ENCODE data around the gene CABLES2.

The CABLES2 gene

DNA sequence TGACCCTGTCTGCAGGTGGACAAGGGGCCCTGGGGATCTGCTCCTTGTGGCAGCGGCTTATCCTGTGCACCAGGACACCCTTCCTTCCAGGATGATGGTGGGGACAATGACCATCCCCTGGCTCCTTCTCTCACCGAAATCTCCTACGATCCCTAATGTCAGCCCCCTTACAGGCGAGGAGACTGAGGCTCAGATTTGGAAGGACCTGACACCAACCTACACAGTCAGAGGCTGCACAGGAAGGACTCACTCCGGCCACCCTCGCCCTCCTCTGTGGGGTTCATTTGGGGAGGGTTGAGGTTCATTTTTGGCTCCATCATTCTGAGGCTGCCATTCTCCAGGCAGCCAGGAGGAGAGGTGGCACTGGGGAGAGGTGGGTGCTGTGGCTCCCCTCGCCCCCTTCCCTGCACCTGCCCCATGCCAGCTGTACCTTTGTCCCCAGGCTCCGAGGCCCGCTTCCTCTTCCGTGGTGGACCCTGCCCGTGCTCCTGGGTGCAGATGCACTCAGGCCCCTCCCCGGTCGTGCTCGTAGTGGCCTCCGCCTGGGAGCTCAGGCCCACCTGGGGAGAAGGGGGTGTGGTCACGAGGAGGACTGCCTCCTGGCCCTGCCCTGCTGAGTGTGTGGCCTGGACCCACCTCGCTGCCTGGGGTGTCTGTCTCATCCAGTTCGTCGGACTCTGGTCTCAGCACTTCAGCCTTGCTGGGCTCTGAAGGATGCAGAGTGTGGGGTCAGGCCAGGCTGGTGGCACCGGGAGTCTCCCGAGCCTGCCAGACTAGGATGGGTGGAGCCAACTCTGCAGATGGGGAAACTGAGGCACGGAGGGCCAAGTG is 5.3 kb upstream of the CABLES2 start:
- TF ChIP-seq RAD21 (IDR thresholded peaks at IDR 0.05; ENCODE audit: low read depth) (no peak), EP300 (IDR thresholded peaks at IDR 0.05; ENCODE audit: borderline replicate concordance) (no peak), TCF12 (IDR thresholded peaks at IDR 0.05; ENCODE audit: low read depth) (no peak)
- TF ChIP-seq, protein P1, sequence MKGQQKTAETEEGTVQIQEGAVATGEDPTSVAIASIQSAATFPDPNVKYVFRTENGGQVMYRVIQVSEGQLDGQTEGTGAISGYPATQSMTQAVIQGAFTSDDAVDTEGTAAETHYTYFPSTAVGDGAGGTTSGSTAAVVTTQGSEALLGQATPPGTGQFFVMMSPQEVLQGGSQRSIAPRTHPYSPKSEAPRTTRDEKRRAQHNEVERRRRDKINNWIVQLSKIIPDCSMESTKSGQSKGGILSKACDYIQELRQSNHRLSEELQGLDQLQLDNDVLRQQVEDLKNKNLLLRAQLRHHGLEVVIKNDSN (IDR thresholded peaks at IDR 0.05) = peak; percentile 45; the same call in 1 of the 2 replicates
- TF ChIP-seq, protein P2, sequence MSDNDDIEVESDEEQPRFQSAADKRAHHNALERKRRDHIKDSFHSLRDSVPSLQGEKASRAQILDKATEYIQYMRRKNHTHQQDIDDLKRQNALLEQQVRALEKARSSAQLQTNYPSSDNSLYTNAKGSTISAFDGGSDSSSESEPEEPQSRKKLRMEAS (IDR thresholded peaks at IDR 0.05) = no peak

DNA sequence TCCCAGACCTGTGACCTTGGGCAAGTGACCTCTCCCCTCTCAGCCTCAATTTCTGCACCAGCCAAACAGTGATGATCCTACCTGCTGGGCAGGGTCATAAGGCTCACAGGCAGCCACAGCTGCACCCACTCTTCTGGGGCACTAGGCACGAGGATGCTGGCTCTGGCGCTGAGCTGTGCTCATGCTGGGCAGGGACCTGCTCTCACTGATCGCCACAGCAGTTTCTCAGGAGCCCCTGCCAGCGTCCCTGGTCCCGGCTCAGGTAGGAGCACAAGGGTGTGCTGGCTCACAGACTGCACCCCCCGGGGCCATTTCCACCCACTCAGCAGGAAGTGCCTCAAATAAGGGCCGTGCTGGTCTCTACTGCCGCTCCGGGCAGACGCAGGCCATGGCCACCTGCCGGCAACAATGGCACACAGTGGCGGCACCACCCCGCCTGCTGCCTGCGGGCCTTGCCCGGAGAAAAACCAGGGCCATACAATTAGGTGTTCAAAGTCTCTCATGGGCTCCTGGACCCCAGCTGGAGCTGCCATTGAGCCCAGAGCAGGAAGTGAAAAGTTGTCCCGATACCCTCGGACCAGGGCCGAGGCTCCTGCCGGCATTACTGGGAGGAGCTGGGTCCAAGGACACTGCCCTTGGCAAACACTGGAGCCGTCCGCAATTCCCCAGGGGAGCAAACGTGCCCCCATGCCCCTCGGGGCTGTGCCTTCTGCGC is 4.6 kb upstream of the CABLES2 start:
- TF ChIP-seq TAF1 (IDR thresholded peaks at IDR 0.05; ENCODE audit: low read depth) (no peak), FOXM1 (IDR thresholded peaks at IDR 0.05; ENCODE audit: borderline replicate concordance, low read depth) (no peak), CREB1 (IDR thresholded peaks at IDR 0.05; ENCODE audit: low read depth) (no peak), TEAD4 (IDR thresholded peaks at IDR 0.05) (no peak; the same call in 1 of the 2 replicates), YY1 (IDR thresholded peaks at IDR 0.05; ENCODE audit: low read depth) (0 out of 2 replicates have a peak, but pooled peaks have one; percentile 32), EGR1 (IDR thresholded peaks at IDR 0.05) (peak; percentile 66; the same call in 1 of the 2 replicates), NFIC (IDR thresholded peaks at IDR 0.05) (peak; percentile 67), CEBPB (IDR thresholded peaks at IDR 0.05) (no peak), TCF12 (IDR thresholded peaks at IDR 0.05; ENCODE audit: low read depth) (0 out of 2 replicates have a peak, but pooled peaks have one; percentile 26), ZBTB7A (IDR thresholded peaks at IDR 0.05; ENCODE audit: low read depth) (no peak), RAD21 (IDR thresholded peaks at IDR 0.05; ENCODE audit: low read depth) (no peak), EP300 (IDR thresholded peaks at IDR 0.05; ENCODE audit: borderline replicate concordance) (no peak)
- TF ChIP-seq, protein P2 (IDR thresholded peaks at IDR 0.05) = 0 out of 2 replicates have a peak, but pooled peaks have one; percentile 30
- TF ChIP-seq, protein P1 (IDR thresholded peaks at IDR 0.05) = no peak
- TF ChIP-seq, protein P3, sequence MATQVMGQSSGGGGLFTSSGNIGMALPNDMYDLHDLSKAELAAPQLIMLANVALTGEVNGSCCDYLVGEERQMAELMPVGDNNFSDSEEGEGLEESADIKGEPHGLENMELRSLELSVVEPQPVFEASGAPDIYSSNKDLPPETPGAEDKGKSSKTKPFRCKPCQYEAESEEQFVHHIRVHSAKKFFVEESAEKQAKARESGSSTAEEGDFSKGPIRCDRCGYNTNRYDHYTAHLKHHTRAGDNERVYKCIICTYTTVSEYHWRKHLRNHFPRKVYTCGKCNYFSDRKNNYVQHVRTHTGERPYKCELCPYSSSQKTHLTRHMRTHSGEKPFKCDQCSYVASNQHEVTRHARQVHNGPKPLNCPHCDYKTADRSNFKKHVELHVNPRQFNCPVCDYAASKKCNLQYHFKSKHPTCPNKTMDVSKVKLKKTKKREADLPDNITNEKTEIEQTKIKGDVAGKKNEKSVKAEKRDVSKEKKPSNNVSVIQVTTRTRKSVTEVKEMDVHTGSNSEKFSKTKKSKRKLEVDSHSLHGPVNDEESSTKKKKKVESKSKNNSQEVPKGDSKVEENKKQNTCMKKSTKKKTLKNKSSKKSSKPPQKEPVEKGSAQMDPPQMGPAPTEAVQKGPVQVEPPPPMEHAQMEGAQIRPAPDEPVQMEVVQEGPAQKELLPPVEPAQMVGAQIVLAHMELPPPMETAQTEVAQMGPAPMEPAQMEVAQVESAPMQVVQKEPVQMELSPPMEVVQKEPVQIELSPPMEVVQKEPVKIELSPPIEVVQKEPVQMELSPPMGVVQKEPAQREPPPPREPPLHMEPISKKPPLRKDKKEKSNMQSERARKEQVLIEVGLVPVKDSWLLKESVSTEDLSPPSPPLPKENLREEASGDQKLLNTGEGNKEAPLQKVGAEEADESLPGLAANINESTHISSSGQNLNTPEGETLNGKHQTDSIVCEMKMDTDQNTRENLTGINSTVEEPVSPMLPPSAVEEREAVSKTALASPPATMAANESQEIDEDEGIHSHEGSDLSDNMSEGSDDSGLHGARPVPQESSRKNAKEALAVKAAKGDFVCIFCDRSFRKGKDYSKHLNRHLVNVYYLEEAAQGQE (IDR thresholded peaks at IDR 0.05; ENCODE audit: low read depth) = no peak

DNA sequence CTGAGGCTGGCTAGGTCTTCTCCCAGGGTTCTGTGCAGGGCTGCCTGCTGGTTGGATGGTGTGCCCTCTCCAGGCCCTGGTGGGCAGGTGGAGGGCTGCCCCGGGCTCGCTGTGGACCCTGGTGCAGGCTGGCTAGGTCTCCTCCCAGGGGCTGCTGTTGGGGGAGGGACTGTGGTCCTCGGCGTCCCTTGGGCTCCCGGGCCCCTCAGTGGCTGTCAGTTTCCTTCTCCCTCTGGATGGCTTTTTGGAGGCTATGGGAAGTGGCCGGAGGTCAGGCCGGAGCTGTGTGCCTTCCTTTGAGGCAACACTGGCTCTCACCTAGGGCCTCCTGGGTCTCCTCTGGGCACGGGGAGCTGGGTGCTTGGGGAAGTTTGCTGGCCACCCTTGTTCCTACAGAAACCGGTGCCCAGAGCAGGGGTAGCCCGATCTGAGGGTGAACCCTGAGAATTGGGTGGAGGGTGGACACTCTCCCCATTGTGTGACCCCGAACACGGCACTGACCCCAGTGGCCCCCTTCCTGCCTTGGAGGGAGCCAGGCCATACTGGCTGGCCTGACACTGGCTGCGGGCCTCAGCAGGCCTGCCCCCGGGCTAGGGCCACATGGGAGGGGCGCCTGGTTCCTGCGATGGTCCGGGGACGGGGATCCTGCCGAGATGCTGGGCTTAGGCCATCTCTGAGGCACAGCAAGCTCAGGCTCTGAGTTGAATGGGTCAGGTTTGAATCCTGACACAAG is 3.8 kb upstream of the CABLES2 start:
- TF ChIP-seq, protein P1 (IDR thresholded peaks at IDR 0.05) = no peak
- TF ChIP-seq, protein P3 (IDR thresholded peaks at IDR 0.05; ENCODE audit: low read depth) = no peak
- no peak for TF ChIP-seq EGR1 (IDR thresholded peaks at IDR 0.05)
- TF ChIP-seq CEBPB (IDR thresholded peaks at IDR 0.05) = no peak
- no peak for TF ChIP-seq NFIC (IDR thresholded peaks at IDR 0.05)
- TF ChIP-seq ZBTB7A (IDR thresholded peaks at IDR 0.05; ENCODE audit: low read depth) = no peak
- no peak for TF ChIP-seq TAF1 (IDR thresholded peaks at IDR 0.05; ENCODE audit: low read depth)

DNA sequence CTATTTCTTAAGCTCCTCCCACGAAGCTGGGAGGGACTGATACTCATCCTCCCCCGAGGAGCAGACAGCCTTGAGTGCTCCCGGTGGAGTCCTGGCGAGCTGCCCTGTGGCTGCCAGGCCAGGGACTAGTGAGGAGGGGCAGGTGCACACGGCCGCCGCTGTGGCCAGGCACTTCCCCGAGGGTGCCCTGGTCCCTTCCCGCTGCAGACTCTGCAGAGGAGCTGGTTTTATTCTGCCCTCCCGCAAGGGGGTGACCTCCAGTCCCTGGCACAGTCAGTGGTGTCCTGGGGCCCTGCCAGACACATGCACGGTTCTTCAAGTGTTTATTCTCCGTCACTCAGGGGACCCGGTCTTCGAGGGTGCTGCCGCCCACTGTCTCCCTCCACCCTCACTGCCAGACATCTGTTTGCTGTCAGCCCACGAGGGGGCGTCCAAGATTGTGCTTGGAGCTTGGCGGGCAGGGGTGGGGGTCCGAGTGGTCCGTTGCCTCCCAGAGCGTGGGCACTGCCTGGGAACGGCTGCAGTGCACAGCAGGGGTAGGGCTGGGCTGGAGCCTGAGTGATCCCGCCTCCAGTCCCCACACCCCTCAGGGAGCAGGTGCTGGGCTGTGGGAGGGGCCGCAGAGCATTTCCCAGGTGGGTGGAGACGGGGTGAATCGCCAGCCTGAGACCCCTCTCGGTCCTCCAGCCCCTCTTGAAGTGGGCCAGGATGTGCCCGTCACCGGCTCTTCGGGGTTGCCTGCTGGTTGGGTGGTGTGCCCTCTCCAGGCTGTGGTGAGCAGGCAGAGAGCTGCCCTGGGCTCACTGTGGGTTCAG is 3.1 kb upstream of the CABLES2 start:
- TF ChIP-seq ZBTB7A (IDR thresholded peaks at IDR 0.05; ENCODE audit: low read depth) (peak; percentile 91), EP300 (IDR thresholded peaks at IDR 0.05; ENCODE audit: borderline replicate concordance) (0 out of 2 replicates have a peak, but pooled peaks have one; percentile 5), CEBPB (IDR thresholded peaks at IDR 0.05) (no peak), FOXM1 (IDR thresholded peaks at IDR 0.05; ENCODE audit: borderline replicate concordance, low read depth) (no peak), TEAD4 (IDR thresholded peaks at IDR 0.05) (no peak), RAD21 (IDR thresholded peaks at IDR 0.05; ENCODE audit: low read depth) (peak; percentile 69)
